Hepatocyte (in vitro differentiated cells): Measurements from ENCODE around the gene SLC25A3. TPM values are rescaled to one million over a fixed set of nuclear protein-coding genes. Genes with fewer than 3 reads are reported as not detected.

ENCODE experiments used
- DNase-seq: peaks from one replicate; pipeline ENCODE4 v3.0.0-alpha.2; 2016; ENCODE audit warnings: low spot score
- H2AFZ ChIP-seq: fragments of 200-600 bp; sonication (generic); 2 replicates; pipeline ENCODE4 v1.6.0; 2016; ENCODE audit warnings: antibody characterized with exemption, mild to moderate bottlenecking
- H3K27ac ChIP-seq: fragments of 200-600 bp; sonication (generic); 2 replicates; pipeline ENCODE4 v1.5.1; 2016; ENCODE audit warnings: mild to moderate bottlenecking
- H3K27me3 ChIP-seq: fragments of 200-600 bp; sonication (generic); 2 replicates; pipeline ENCODE4 v1.6.1; 2016
- H3K36me3 ChIP-seq: fragments of 200-600 bp; sonication (generic); replicated peaks from 2 replicates; pipeline ENCODE4 v1.5.1; 2016; ENCODE audit warnings: low read depth; ENCODE audit not compliant: insufficient read depth
- H3K4me1 ChIP-seq: fragments of 200-600 bp; sonication (generic); 2 replicates; pipeline ENCODE4 v1.5.1; 2016; ENCODE audit warnings: mild to moderate bottlenecking, moderate library complexity; ENCODE audit not compliant: insufficient read depth
- H3K4me2 ChIP-seq: fragments of 200-600 bp; sonication (generic); 2 replicates; pipeline ENCODE4 v1.6.0; 2016
- H3K4me3 ChIP-seq: fragments of 200-600 bp; sonication (generic); 2 replicates; pipeline ENCODE4 v1.5.1; 2016; ENCODE audit warnings: mild to moderate bottlenecking
- H3K79me2 ChIP-seq: fragments of 200-600 bp; sonication (generic); 2 replicates; pipeline ENCODE4 v1.6.0; 2017; ENCODE audit warnings: mild to moderate bottlenecking
- H3K9me2 ChIP-seq: fragments of 200-600 bp; sonication (generic); replicated peaks from 2 replicates; pipeline ENCODE4 v1.6.0; 2017; ENCODE audit warnings: mild to moderate bottlenecking; ENCODE audit not compliant: insufficient read depth
- H3K9me3 ChIP-seq: fragments of 200-600 bp; sonication (generic); 2 replicates; pipeline ENCODE4 v1.5.1; 2016; ENCODE audit warnings: low read depth, mild to moderate bottlenecking
- H4K20me1 ChIP-seq: fragments of 200-600 bp; sonication (generic); 2 replicates; pipeline ENCODE4 v1.6.0; 2016; ENCODE audit warnings: mild to moderate bottlenecking; ENCODE audit not compliant: insufficient read depth, poor library complexity, severe bottlenecking
- CTCF ChIP-seq: fragments of 200-600 bp; sonication (generic); IDR thresholded peaks from 2 replicates; pipeline ENCODE4 v1.5.1; 2016; ENCODE audit warnings: antibody characterized with exemption, mild to moderate bottlenecking; ENCODE audit not compliant: poor library complexity
- EZH2 ChIP-seq: fragments of 200-600 bp; sonication (generic); IDR thresholded peaks from 2 replicates; pipeline ENCODE4 v1.6.1; 2016; ENCODE audit warnings: antibody characterized with exemption, mild to moderate bottlenecking, borderline replicate concordance
- EZH2phosphoT487 ChIP-seq: fragments of 200-600 bp; sonication (generic); IDR thresholded peaks from one replicate; pipeline ENCODE4 v1.6.1; 2018; ENCODE audit warnings: antibody characterized with exemption, mild to moderate bottlenecking, low read depth, moderate library complexity; ENCODE audit not compliant: unreplicated experiment, severe bottlenecking
- WGBS: methylation state at CpG from one replicate; pipeline ENCODE4 v1.1.6; 2016; ENCODE audit warnings: low lambda C conversion rate; ENCODE audit errors: missing lambda C conversion rate; 5-methylcytosine and 5-hydroxymethylcytosine counted together
- polyA plus RNA-seq: library from polyadenylated mRNA; unstranded; fragments of >200 nt; fragmentation: Nextera tagmentation; extraction: Ambion mirVana; gene quantifications from 2 replicates; pipeline ENCODE4 v1.2.1, GENCODE V29; 2016
- total RNA-seq: library from RNA; depleted of rRNA; stranded (reverse); fragments of >200 nt; gene quantifications from 2 replicates; pipeline ENCODE4 v1.2.3, GENCODE V29; 2014

SLC25A3 gene
- total and polyA plus RNA-seq, 2 experiments from 2014 or later, result 423 to 871 TPM

- Histone ChIP-seq H3K79me2 (no peaks in the 10 kb centered on the region), H2AFZ (no peak overlapping the region), H3K27ac (no peak overlapping the region), H3K9me3 (no peaks in the 10 kb centered on the region), H4K20me1 (no peaks in the 10 kb centered on the region), H3K4me1 (no peaks in the 10 kb centered on the region), H3K4me3 (no peak overlapping the region), H3K36me3 (no peaks in the 10 kb centered on the region), H3K4me2 (no peak overlapping the region), H3K9me2 (no peaks in the 10 kb centered on the region), H3K27me3 (no peaks in the 10 kb centered on the region)
- DNase-seq, result no peak
- TF ChIP-seq CTCF (no peak), EZH2phosphoT487 (no peak), EZH2 (no peak)
- WGBS, result 100% methylated on average over 2 of the region's 2 CpGs
These were observed 17.1 kb downstream of the SLC25A3 start for GRCh38 chr12:98610596-98610995.

GRCh38 chr12:98612696-98613334 is 19.3 kb downstream of the SLC25A3 start:
- no peak for DNase-seq
- H3K36me3 ChIP-seq, result no peaks in the 10 kb centered on the region
- H3K9me3 ChIP-seq, result no peaks in the 10 kb centered on the region
- H3K79me2 ChIP-seq, result no peaks in the 10 kb centered on the region
- H3K4me2 ChIP-seq, result no peak overlapping the region
- no peaks in the 10 kb centered on the region for H4K20me1 ChIP-seq
- H3K4me1 ChIP-seq, result no peaks in the 10 kb centered on the region
- 82% methylated on average over 5 of the region's 5 CpGs for WGBS
- no peak overlapping the region for H3K27ac ChIP-seq
- no peak for TF ChIP-seq EZH2
- no peak for TF ChIP-seq EZH2phosphoT487
- TF ChIP-seq CTCF, result no peak
- H3K27me3 ChIP-seq, result no peaks in the 10 kb centered on the region
- H3K9me2 ChIP-seq, result no peaks in the 10 kb centered on the region
- H2AFZ ChIP-seq, result no peak overlapping the region
- H3K4me3 ChIP-seq, result no peak overlapping the region

- Histone ChIP-seq H3K4me1 (no peaks in the 10 kb centered on the region), H2AFZ (no peak overlapping the region), H3K27me3 (no peaks in the 10 kb centered on the region), H3K4me3 (no peak overlapping the region), H3K36me3 (no peaks in the 10 kb centered on the region), H3K4me2 (no peak overlapping the region), H4K20me1 (no peaks in the 10 kb centered on the region), H3K9me3 (no peaks in the 10 kb centered on the region), H3K9me2 (no peaks in the 10 kb centered on the region), H3K27ac (no peak overlapping the region), H3K79me2 (no peaks in the 10 kb centered on the region)
- no peak for DNase-seq
- 94% methylated on average over 4 of the region's 4 CpGs for WGBS
- no peak for TF ChIP-seq CTCF
- no peak for TF ChIP-seq EZH2phosphoT487
These were observed 25.5 kb downstream of the SLC25A3 start for GRCh38 chr12:98618952-98619351.
